GM12878 (cell line): ENCODE results near the gene YARS2. TPM values are rescaled to one million over a fixed set of nuclear protein-coding genes. Genes with fewer than 3 reads are reported as not detected.

Experiments
- ATAC-seq: fragments of 200-7000 bp; cut with Tn5 transposase; 3 replicates; pipeline ENCODE4 v1.9.1; 2020; ENCODE audit warnings: mild to moderate bottlenecking, moderate library complexity
- BruUV-seq: library from RNA; stranded (reverse); fragments of 400-500 nt; replicated peaks from 2 replicates; lab custom pipeline; 2021; lab: Mats Ljungman, UMichigan
- CTCF ChIA-PET: fragments of 300-600 bp; sonication (Branson Sonifier 250); formaldehyde crosslinking; extraction: SDS; loops from one replicate; lab custom pipeline; 2021; ENCODE audit warnings: inconsistent platforms; lab: Yijun Ruan, JAX
- POLR2A ChIA-PET: fragments of 350-600 bp; formaldehyde crosslinking; extraction: SDS; loops from one replicate; lab custom pipeline; 2021; ENCODE audit warnings: inconsistent platforms; lab: Charles Lee
- RAD21 ChIA-PET: fragments of 300-600 bp; sonication (Branson Sonifier 250); formaldehyde crosslinking; loops from one replicate; lab custom pipeline; 2023; ENCODE audit warnings: antibody characterized with exemption; ENCODE audit not compliant: unreplicated experiment; lab: Charles Lee
- SMC1A ChIA-PET: fragments of 300-600 bp; sonication (Branson Sonifier 250); formaldehyde crosslinking; loops from one replicate; lab custom pipeline; 2023; ENCODE audit not compliant: unreplicated experiment, uncharacterized antibody; lab: Charles Lee
- DNase-seq: peaks from one replicate; pipeline ENCODE4 v3.0.0-alpha.2; 2011; ENCODE audit warnings: low read depth, low spot score
- FAIRE-seq: peaks from 3 replicates; lab custom pipeline; 2011; peaks lifted over from hg19 to GRCh38; lab: Jason Lieb, UNC
- H2AFZ ChIP-seq: 2 replicates; pipeline ENCODE4 v1.6.0; 2011; ENCODE audit warnings: low read depth, low read length, control low read depth; ENCODE audit not compliant: control insufficient read depth
- H3K27ac ChIP-seq: 2 replicates; pipeline ENCODE4 v1.5.1; 2011; ENCODE audit warnings: control low read depth; ENCODE audit not compliant: control insufficient read depth, insufficient read depth
- H3K27me3 ChIP-seq, 2 experiments: replicated peaks in 1 of 2; 2 replicates each; pipeline versions ENCODE4 v1.6.0 to v1.6.1; 2011; ENCODE audit warnings: low read length in 1 of 2; ENCODE audit not compliant: control insufficient read depth in 2 of 2, insufficient read depth in 2 of 2
- H3K36me3 ChIP-seq, 2 experiments: 2 replicates each; pipeline ENCODE4 v1.5.1; 2011; ENCODE audit warnings: low read length in 1 of 2; ENCODE audit not compliant: control insufficient read depth in 2 of 2, insufficient read depth in 2 of 2
- H3K4me1 ChIP-seq: 2 replicates; pipeline ENCODE4 v1.6.1; 2011; ENCODE audit warnings: mild to moderate bottlenecking, low read length, moderate library complexity, mixed read lengths; ENCODE audit not compliant: control insufficient read depth, insufficient read depth
- H3K4me2 ChIP-seq: 2 replicates; pipeline ENCODE4 v1.6.0; 2011; ENCODE audit warnings: control low read depth; ENCODE audit not compliant: control insufficient read depth, insufficient read depth
- H3K4me3 ChIP-seq: fragments of 200-600 bp; sonication (generic); 2 replicates; pipeline ENCODE4 v1.5.1; 2016
- H3K79me2 ChIP-seq: 2 replicates; pipeline ENCODE4 v1.6.0; 2011; ENCODE audit warnings: low read length; ENCODE audit not compliant: control insufficient read depth, insufficient read depth
- H3K9ac ChIP-seq: 2 replicates; pipeline ENCODE4 v1.8.0; 2011; ENCODE audit warnings: low read length, control low read depth, mixed read lengths; ENCODE audit not compliant: control insufficient read depth, insufficient read depth
- H3K9me3 ChIP-seq: replicated peaks from 3 replicates; pipeline ENCODE4 v1.5.1; 2011; ENCODE audit warnings: mild to moderate bottlenecking, low read length; ENCODE audit not compliant: control insufficient read depth, insufficient read depth
- H4K20me1 ChIP-seq: 2 replicates; pipeline ENCODE4 v1.6.0; 2011; ENCODE audit not compliant: control insufficient read depth, insufficient read depth
- CUX1 ChIP-seq: IDR thresholded peaks from 2 replicates; pipeline ENCODE4 v1.6.1; 2012; ENCODE audit warnings: improper control_type of control experiment, low read depth, low read length; ENCODE audit not compliant: insufficient replicate concordance
- EED ChIP-seq: sonication (generic); IDR thresholded peaks from 2 replicates; pipeline ENCODE4 v1.6.1; 2016; ENCODE audit warnings: antibody characterized with exemption, low read depth
- MYC ChIP-seq: IDR thresholded peaks from 2 replicates; pipeline ENCODE4 v1.6.1; 2011; ENCODE audit warnings: mild to moderate bottlenecking, low read length, moderate library complexity, inconsistent platforms; ENCODE audit not compliant: insufficient read depth, insufficient replicate concordance, insufficient read length, severe bottlenecking
- NR2C1 ChIP-seq: fragments of 450-650 bp; IDR thresholded peaks from 2 replicates; pipeline ENCODE4 v1.6.1; 2017; ENCODE audit warnings: antibody characterized with exemption, mild to moderate bottlenecking, moderate library complexity
- PAX8 ChIP-seq: fragments of 450-650 bp; IDR thresholded peaks from 2 replicates; pipeline ENCODE4 v1.6.1; 2017; ENCODE audit warnings: mild to moderate bottlenecking, moderate library complexity
- ZNF384 ChIP-seq: IDR thresholded peaks from 2 replicates; pipeline ENCODE4 v1.6.1; 2012; ENCODE audit warnings: low read depth, mild to moderate bottlenecking, low read length, improper control_type of control experiment, borderline replicate concordance
- ZNF687 ChIP-seq: fragments of 450-650 bp; IDR thresholded peaks from 2 replicates; pipeline ENCODE4 v1.6.1; 2017; ENCODE audit warnings: mild to moderate bottlenecking, moderate library complexity
- WGBS: methylation state at CpG from one replicate; pipeline ENCODE4 v1.1.6; 2016; ENCODE audit warnings: low lambda C conversion rate; ENCODE audit not compliant: insufficient replicate concordance, insufficient coverage; ENCODE audit errors: missing lambda C conversion rate; 5-methylcytosine and 5-hydroxymethylcytosine counted together
- in situ Hi-C: fragments of 300-500 bp; cut with MboI; formaldehyde crosslinking; loops from 9 replicates; pipeline ENCODE4 v1.14.3; 2018; ENCODE audit warnings: mixed read lengths
- intact Hi-C: fragments of 100-400 bp; cut with micrococcal nuclease; formaldehyde crosslinking; loops from one replicate; pipeline ENCODE4 v1.14.2; 2022; ENCODE audit not compliant: unreplicated experiment
- polyA plus RNA-seq, 11 experiments: library from polyadenylated mRNA; depleted of rRNA in 4 of 11; unstranded in 6 of 11; stranded (reverse) in 5 of 11; fragments of >200 nt; fragmentation: Nextera tagmentation in 4 of 11; fragmentation: Illumina TruSeq in 1 of 11; extraction: Ambion mirVana in 4 of 11; extraction: Trizol in 1 of 11; gene quantifications; 1 replicate in 1 of 11; 2 replicates in 10 of 11; pipeline versions ENCODE4 v1.2.1 to v1.2.3, GENCODE V29; 2011 to 2016; ENCODE audit warnings: inconsistent platforms in 2 of 11, missing spikeins in 2 of 11, low read depth in 1 of 11
- total RNA-seq, 4 experiments: library from RNA; depleted of rRNA in 3 of 4; stranded (reverse); fragments of >200 nt in 3 of 4; fragmentation: Illumina TruSeq in 1 of 4; extraction: Trizol in 1 of 4; gene quantifications; 2 replicates each; pipeline versions ENCODE4 v1.2.1 to v1.2.3, GENCODE V29; 2013 to 2021
- TF ChIP-seq, protein P1 (sequence below): fragments of 450-650 bp; IDR thresholded peaks from 2 replicates; pipeline ENCODE4 v1.6.1; 2017; ENCODE audit warnings: low read depth, mild to moderate bottlenecking, moderate library complexity

YARS2 gene
- total and polyA plus RNA-seq, 10 of the 15 experiments (the other 5 are each of a cell fraction or from before 2014, with no cell fraction given): 13.4 to 46.7 (median 29.6) TPM

DNA sequence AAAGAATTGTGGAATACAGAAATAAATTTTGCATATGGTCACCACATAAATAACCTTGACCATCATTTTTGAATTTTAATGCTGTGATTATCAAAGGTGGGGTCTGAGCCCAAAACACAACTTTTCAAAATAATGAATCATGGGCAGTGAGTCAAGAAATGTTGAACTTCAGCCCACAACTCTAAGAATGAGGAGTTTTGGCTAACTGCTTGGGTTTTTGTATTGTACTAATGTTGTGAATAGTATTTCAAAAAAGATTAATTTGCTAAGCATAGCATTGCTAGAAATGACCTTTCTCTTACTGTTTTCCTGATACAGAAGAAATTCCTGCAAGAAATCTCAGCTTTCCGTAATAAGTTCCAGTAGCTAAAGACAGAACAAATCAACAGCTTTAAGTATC lies 24.4 kb upstream of the YARS2 start:
- Histone ChIP-seq H3K4me1 (no peaks in the 10 kb centered on the region), H3K9ac (no peak overlapping the region), H3K4me3 (no peak overlapping the region), H3K27me3 (no peaks in the 10 kb centered on the region), H3K4me2 (no peak overlapping the region), H2AFZ (no peak overlapping the region), H3K79me2 (no peaks in the 10 kb centered on the region), H3K36me3 (no peaks in the 10 kb centered on the region), H3K27ac (no peak overlapping the region), H3K9me3 (no peaks in the 10 kb centered on the region), H4K20me1 (no peaks in the 10 kb centered on the region)
- ChIA-PET SMC1A (no interaction called here), POLR2A (no interaction called here), CTCF (interaction anchor here (3.8 kb wide), 1 partner anchor 23 kb away, joined by 25 read pairs; the partner anchor contains the start of gene YARS2), RAD21 (no interaction called here)
- in situ Hi-C loops: no loop called here
- ATAC-seq: no peak
- no TSS peak for BruUV-seq
- intact Hi-C loops: no loop called here
- DNase-seq: no peak
- no peak for FAIRE-seq
- WGBS: 0% methylated on average over 1 of the region's 1 CpG
- no peak for TF ChIP-seq ZNF384
- no peak for TF ChIP-seq MYC
- no peak for TF ChIP-seq EED
- TF ChIP-seq, protein P1, sequence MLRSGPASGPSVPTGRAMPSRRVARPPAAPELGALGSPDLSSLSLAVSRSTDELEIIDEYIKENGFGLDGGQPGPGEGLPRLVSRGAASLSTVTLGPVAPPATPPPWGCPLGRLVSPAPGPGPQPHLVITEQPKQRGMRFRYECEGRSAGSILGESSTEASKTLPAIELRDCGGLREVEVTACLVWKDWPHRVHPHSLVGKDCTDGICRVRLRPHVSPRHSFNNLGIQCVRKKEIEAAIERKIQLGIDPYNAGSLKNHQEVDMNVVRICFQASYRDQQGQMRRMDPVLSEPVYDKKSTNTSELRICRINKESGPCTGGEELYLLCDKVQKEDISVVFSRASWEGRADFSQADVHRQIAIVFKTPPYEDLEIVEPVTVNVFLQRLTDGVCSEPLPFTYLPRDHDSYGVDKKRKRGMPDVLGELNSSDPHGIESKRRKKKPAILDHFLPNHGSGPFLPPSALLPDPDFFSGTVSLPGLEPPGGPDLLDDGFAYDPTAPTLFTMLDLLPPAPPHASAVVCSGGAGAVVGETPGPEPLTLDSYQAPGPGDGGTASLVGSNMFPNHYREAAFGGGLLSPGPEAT: no peak
- TF ChIP-seq NR2C1: no peak
- no peak for TF ChIP-seq CUX1
- TF ChIP-seq ZNF687: no peak
- TF ChIP-seq PAX8: no peak
